ENCODE results near the gene CASKIN2. TPM values are rescaled to one million over a fixed set of nuclear protein-coding genes. Genes with fewer than 3 reads are reported as not detected.

CASKIN2 gene
- total RNA-seq, 6 experiments from 2014 or later, result 17.5 to 25.3 (median 21.5) TPM

- no peak overlapping the region for H3K27ac Mint-ChIP-seq
- peaks cover 7% of the 10 kb centered on the region; the same call in 1 of the 2 replicates for H3K4me1 Mint-ChIP-seq (ENCODE audit: low read depth)
- H3K4me3 Mint-ChIP-seq, result no peak overlapping the region
- no peaks in the 10 kb centered on the region for H3K9me3 Mint-ChIP-seq
- TF ChIP-seq, protein P1, sequence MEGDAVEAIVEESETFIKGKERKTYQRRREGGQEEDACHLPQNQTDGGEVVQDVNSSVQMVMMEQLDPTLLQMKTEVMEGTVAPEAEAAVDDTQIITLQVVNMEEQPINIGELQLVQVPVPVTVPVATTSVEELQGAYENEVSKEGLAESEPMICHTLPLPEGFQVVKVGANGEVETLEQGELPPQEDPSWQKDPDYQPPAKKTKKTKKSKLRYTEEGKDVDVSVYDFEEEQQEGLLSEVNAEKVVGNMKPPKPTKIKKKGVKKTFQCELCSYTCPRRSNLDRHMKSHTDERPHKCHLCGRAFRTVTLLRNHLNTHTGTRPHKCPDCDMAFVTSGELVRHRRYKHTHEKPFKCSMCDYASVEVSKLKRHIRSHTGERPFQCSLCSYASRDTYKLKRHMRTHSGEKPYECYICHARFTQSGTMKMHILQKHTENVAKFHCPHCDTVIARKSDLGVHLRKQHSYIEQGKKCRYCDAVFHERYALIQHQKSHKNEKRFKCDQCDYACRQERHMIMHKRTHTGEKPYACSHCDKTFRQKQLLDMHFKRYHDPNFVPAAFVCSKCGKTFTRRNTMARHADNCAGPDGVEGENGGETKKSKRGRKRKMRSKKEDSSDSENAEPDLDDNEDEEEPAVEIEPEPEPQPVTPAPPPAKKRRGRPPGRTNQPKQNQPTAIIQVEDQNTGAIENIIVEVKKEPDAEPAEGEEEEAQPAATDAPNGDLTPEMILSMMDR (IDR thresholded peaks at IDR 0.05), result peak; percentile 71
- no peaks in the 10 kb centered on the region for H3K36me3 Mint-ChIP-seq (ENCODE audit: low read depth)
- no peak for DNase-seq
- no peaks in the 10 kb centered on the region; the same call in 1 of the 2 replicates for H3K27me3 Mint-ChIP-seq (ENCODE audit: insufficient read depth)
These were observed 10.8 kb downstream of the CASKIN2 start for GRCh38 chr17:75504347-75505151.

DNA sequence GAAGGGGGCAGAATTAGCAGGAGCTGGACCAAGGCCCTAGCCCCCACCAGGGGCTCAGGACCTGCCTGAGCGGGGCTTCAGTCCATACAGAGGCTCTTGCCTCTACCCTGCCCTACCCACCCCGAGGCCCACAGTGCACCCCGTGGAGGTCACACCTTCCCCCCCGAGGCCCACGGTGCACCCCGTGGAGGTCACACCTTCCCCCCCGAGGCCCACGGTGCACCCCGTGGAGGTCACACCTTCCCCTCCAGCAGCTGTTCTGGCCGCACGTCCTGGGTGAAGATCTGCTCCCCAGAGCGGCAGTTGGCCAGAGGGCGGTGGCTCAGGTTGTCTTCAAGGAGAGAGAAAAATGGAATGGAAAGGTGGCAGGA lies 11.4 kb downstream of the CASKIN2 start:
- H3K4me3 Mint-ChIP-seq, result no peak overlapping the region
- H3K4me1 Mint-ChIP-seq (ENCODE audit: low read depth), result peaks cover 7% of the 10 kb centered on the region; the same call in 1 of the 2 replicates
- H3K27ac Mint-ChIP-seq, result no peak overlapping the region
- H3K36me3 Mint-ChIP-seq (ENCODE audit: low read depth), result no peaks in the 10 kb centered on the region
- TF ChIP-seq, protein P1 (IDR thresholded peaks at IDR 0.05), result no peak
- no peaks in the 10 kb centered on the region for H3K9me3 Mint-ChIP-seq
- DNase-seq, result no peak
- H3K27me3 Mint-ChIP-seq (ENCODE audit: insufficient read depth), result no peaks in the 10 kb centered on the region; the same call in 1 of the 2 replicates

DNA sequence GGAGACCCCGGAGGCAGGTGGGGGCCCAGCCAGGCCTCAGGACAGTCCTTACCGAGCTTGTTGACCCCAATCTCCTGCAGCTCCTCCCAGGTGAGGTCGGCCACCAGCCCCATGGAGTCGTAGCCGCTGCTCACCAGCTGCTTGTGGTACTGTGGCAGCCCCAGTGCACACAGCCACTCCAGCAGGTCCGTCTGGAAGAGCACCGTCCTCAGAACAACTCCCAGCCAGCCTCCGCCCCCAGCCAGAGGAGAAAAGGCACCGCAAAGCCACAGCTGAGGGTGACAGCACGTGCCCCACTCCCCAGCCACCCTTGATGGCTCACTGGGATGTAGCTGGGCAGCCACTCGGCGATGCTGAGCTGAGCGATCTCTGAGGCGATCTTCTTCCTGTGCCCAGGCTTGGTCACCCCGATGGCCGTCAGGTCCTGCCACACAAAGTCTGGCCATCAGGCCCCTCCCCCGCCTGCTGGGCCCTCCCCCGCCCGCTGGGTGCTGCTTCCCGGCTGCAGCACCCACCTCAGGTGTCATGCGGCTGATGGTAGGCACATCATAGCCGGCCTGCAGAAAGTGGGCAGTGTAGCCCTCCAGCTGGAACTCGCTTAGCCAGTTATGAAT lies 11.9 kb downstream of the CASKIN2 start:
- Mint-ChIP-seq H3K36me3 (ENCODE audit: low read depth) (no peaks in the 10 kb centered on the region), H3K27me3 (ENCODE audit: insufficient read depth) (no peaks in the 10 kb centered on the region; the same call in 1 of the 2 replicates), H3K9me3 (no peaks in the 10 kb centered on the region), H3K4me3 (no peak overlapping the region), H3K27ac (no peak overlapping the region), H3K4me1 (ENCODE audit: low read depth) (peaks cover 2% of the 10 kb centered on the region; the same call in 1 of the 2 replicates)
- no peak for DNase-seq
- TF ChIP-seq, protein P1 (IDR thresholded peaks at IDR 0.05), result no peak

GRCh38 chr17:75502721-75503329 lies 12.5 kb downstream of the CASKIN2 start:
- H3K27me3 Mint-ChIP-seq (ENCODE audit: insufficient read depth), result no peaks in the 10 kb centered on the region; the same call in 1 of the 2 replicates
- no peaks in the 10 kb centered on the region for H3K9me3 Mint-ChIP-seq

DNA sequence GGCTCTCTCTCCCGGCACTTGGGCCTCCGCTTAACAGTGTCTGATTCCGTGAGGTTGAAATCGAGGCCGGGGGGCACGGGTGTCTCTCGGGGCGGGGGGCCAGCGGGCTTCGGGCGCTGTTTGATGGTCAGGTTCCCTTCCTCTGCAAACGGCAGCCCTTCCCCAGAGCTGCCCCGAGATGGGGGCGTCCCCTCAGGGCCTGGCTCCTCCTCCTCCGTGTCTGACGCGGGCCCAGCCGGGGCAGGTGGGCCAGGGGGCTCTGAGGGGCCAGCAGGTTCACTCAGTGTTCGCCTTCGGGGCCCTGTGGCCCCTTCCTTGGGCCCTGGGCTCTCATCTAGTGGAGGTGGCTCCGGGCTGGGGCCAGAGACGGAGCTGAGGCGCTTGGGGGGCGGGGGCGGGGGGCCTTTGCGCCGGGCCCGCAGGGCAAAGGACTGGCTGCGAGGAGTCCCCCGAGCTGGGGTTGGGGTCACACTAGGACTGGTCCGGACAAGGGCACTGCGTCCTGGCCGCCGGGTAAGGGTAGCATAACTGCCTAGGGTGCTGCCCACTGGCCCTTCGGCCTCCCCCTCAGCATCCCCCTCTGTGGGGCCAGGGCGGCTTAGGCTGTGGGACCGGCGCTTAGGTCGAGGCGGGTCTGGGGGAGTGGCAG lies 13.1 kb downstream of the CASKIN2 start:
- H3K27me3 Mint-ChIP-seq (ENCODE audit: insufficient read depth), result no peaks in the 10 kb centered on the region; the same call in 1 of the 2 replicates
- H3K4me3 Mint-ChIP-seq, result no peak overlapping the region
- H3K9me3 Mint-ChIP-seq, result no peaks in the 10 kb centered on the region
- H3K4me1 Mint-ChIP-seq (ENCODE audit: low read depth), result no peaks in the 10 kb centered on the region
- H3K27ac Mint-ChIP-seq, result no peak overlapping the region
- DNase-seq, result no peak
- no peaks in the 10 kb centered on the region for H3K36me3 Mint-ChIP-seq (ENCODE audit: low read depth)
- TF ChIP-seq, protein P1 (IDR thresholded peaks at IDR 0.05), result no peak

More at GRCh38 chr17:75502721-75503329, 12.5 kb downstream of the CASKIN2 start:
- Mint-ChIP-seq H3K4me1 (ENCODE audit: low read depth) (no peaks in the 10 kb centered on the region), H3K27ac (no peak overlapping the region), H3K4me3 (no peak overlapping the region), H3K36me3 (ENCODE audit: low read depth) (no peaks in the 10 kb centered on the region)
- TF ChIP-seq, protein P1 (IDR thresholded peaks at IDR 0.05), result no peak
- no peak for DNase-seq

All from HFFc6 (cell line).